B cell (primary cell): ENCODE data around the gene THOC7. TPM values are rescaled to one million over a fixed set of nuclear protein-coding genes. Genes with fewer than 3 reads are reported as not detected.

ENCODE experiments used
- ATAC-seq: fragments of 200-7000 bp; cut with Tn5 transposase; one replicate; pipeline ENCODE4 v1.10.0; 2021; ENCODE audit warnings: low read depth, mild to moderate bottlenecking, moderate number of reproducible peaks, moderate library complexity
- CTCF ChIA-PET: fragments of 350-600 bp; sonication (Branson Sonifier 250); formaldehyde crosslinking; loops from one replicate; lab custom pipeline; 2021; ENCODE audit warnings: antibody characterized with exemption, inconsistent platforms; lab: Charles Lee
- POLR2A ChIA-PET: fragments of 350-600 bp; sonication (Branson Sonifier 250); formaldehyde crosslinking; loops from one replicate; lab custom pipeline; 2021; ENCODE audit warnings: antibody characterized with exemption; lab: Charles Lee
- DNase-seq: peaks from one replicate; pipeline ENCODE4 v3.0.0; 2013
- H2AFZ ChIP-seq: 2 replicates; pipeline ENCODE4 v1.6.1; 2012; ENCODE audit warnings: mild to moderate bottlenecking, low read depth, low read length; ENCODE audit not compliant: insufficient read depth, poor library complexity, severe bottlenecking
- H3K27ac ChIP-seq, 2 donors: 1 replicate in 1 of 2; 2 replicates in 1 of 2; pipeline ENCODE4 v1.5.1; 2012 to 2013; ENCODE audit warnings: low read length in 2 of 2, mild to moderate bottlenecking in 2 of 2, moderate library complexity in 1 of 2
- H3K27me3 ChIP-seq, 4 experiments: fragments of 200-600 bp in 1 of 4; sonication (generic) in 1 of 4; replicated peaks in 1 of 4; 1 replicate in 2 of 4; 2 replicates in 2 of 4; pipeline versions ENCODE4 v1.6.1 to v1.7.0; 2013 to 2016; ENCODE audit warnings: low read length in 3 of 4, mild to moderate bottlenecking in 2 of 4, mixed read lengths in 1 of 4, moderate library complexity in 1 of 4; ENCODE audit not compliant: insufficient read depth in 4 of 4, control insufficient read depth in 3 of 4; ENCODE audit errors: control extremely low read depth in 1 of 4
- H3K36me3 ChIP-seq, 2 experiments: replicated peaks in 1 of 2; 1 replicate in 1 of 2; 2 replicates in 1 of 2; pipeline versions ENCODE4 v1.6.1 to v1.7.1; 2013; ENCODE audit warnings: low read length in 1 of 2; ENCODE audit not compliant: insufficient read depth in 2 of 2, control insufficient read depth in 1 of 2; ENCODE audit errors: control extremely low read depth in 1 of 2, extremely low read depth in 1 of 2
- H3K4me1 ChIP-seq, 2 donors: fragments of 200-600 bp in 1 of 2; sonication (generic) in 1 of 2; 1 replicate in 1 of 2; 2 replicates in 1 of 2; pipeline versions ENCODE4 v1.5.1 to v1.6.1; 2013 to 2017; ENCODE audit warnings: low read length in 2 of 2; ENCODE audit not compliant: control insufficient read depth in 2 of 2, insufficient read depth in 2 of 2
- H3K4me2 ChIP-seq: replicated peaks from 2 replicates; pipeline ENCODE3; 2012; ENCODE audit warnings: mild to moderate bottlenecking, low read depth, low read length; ENCODE audit not compliant: poor library complexity, severe bottlenecking
- H3K4me3 ChIP-seq, 5 experiments: fragments of 200-600 bp in 1 of 5; sonication (generic) in 1 of 5; 1 replicate in 3 of 5; 2 replicates in 2 of 5; pipeline versions ENCODE4 v1.5.1 to v1.7.0; 2011 to 2016; ENCODE audit warnings: low read length in 4 of 5, mild to moderate bottlenecking in 4 of 5, low read depth in 2 of 5, control low read depth in 1 of 5, moderate library complexity in 1 of 5; ENCODE audit not compliant: insufficient read depth in 1 of 5; ENCODE audit errors: control extremely low read depth in 1 of 5, extremely low read depth in 1 of 5
- H3K79me2 ChIP-seq: fragments of 200-600 bp; sonication (generic); one replicate; pipeline ENCODE4 v1.6.0; 2016; ENCODE audit warnings: low read length; ENCODE audit not compliant: control insufficient read depth, insufficient read depth
- H3K9ac ChIP-seq: fragments of 200-600 bp; sonication (generic); 2 replicates; pipeline ENCODE4 v1.6.1; 2017; ENCODE audit warnings: mild to moderate bottlenecking, low read length, moderate library complexity
- H3K9me3 ChIP-seq, 3 donors: one replicate each; pipeline versions ENCODE4 v1.6.1 to v1.7.1; 2013; ENCODE audit warnings: low read length in 2 of 3; ENCODE audit not compliant: control insufficient read depth in 2 of 3, insufficient read depth in 1 of 3; ENCODE audit errors: control extremely low read depth in 1 of 3
- H4K20me1 ChIP-seq: 2 replicates; pipeline ENCODE4 v1.6.0; 2012; ENCODE audit warnings: mild to moderate bottlenecking, low read length; ENCODE audit not compliant: insufficient read depth, control insufficient read depth, poor library complexity, severe bottlenecking
- H3K27ac Mint-ChIP-seq: one replicate; pipeline ENCODE4 v1.8.0; 2021; ENCODE audit warnings: mixed read lengths
- H3K27me3 Mint-ChIP-seq: one replicate; pipeline ENCODE4 v1.8.0; 2021; ENCODE audit warnings: mixed read lengths
- H3K4me1 Mint-ChIP-seq: one replicate; pipeline ENCODE4 v1.8.0; 2021; ENCODE audit warnings: mixed read lengths
- H3K4me3 Mint-ChIP-seq: one replicate; pipeline ENCODE4 v1.8.0; 2021; ENCODE audit warnings: mixed read lengths
- H3K9me3 Mint-ChIP-seq: one replicate; pipeline ENCODE4 v1.8.0; 2022; ENCODE audit warnings: mixed read lengths; ENCODE audit not compliant: insufficient read depth
- CTCF ChIP-seq: fragments of 200-600 bp; IDR thresholded peaks from one replicate; pipeline ENCODE4 v1.8.0; 2022; ENCODE audit warnings: antibody characterized with exemption, mild to moderate bottlenecking
- EZH2 ChIP-seq: IDR thresholded peaks from 2 replicates; pipeline ENCODE4 v1.6.1; 2012; ENCODE audit warnings: borderline replicate concordance, low read depth, mild to moderate bottlenecking, moderate library complexity, low read length; ENCODE audit not compliant: insufficient read depth, poor library complexity, severe bottlenecking
- WGBS: methylation state at CpG from one replicate; pipeline ENCODE4 v1.1.5; 2013; ENCODE audit warnings: missing lambda C conversion rate; ENCODE audit not compliant: insufficient coverage; 5-methylcytosine and 5-hydroxymethylcytosine counted together
- intact Hi-C: fragments of 100-400 bp; cut with micrococcal nuclease; formaldehyde crosslinking; loops from one replicate; pipeline ENCODE4 v1.10.0; 2022
- polyA minus RNA-seq: library from RNA; depleted of rRNA, polyadenylated mRNA; stranded (reverse); fragments of >200 nt; gene quantifications from 2 replicates; pipeline ENCODE4 v1.2.3, GENCODE V29; 2012
- polyA plus RNA-seq: library from polyadenylated mRNA; depleted of rRNA; stranded (reverse); fragments of >200 nt; gene quantifications from 2 replicates; pipeline ENCODE4 v1.2.3, GENCODE V29; 2012
- total RNA-seq, 2 donors: library from RNA; stranded (reverse); fragments of 120-200 nt in 1 of 2; gene quantifications; 1 replicate in 1 of 2; 2 replicates in 1 of 2; pipeline versions ENCODE4 v1.2.3 to v1.2.4, GENCODE V29; 2013 to 2022

Gene THOC7
- total RNA-seq, result 30.5 and 31.5 TPM in 2 replicates
- 47.9 TPM for total RNA-seq (2013)
- polyA plus RNA-seq, result 17.5 and 18.0 TPM in 2 replicates
- 6.8 and 10.5 TPM in 2 replicates for polyA minus RNA-seq

- Mint-ChIP-seq H3K9me3 (no peaks in the 10 kb centered on the region), H3K4me1 (peaks cover 55% of the 10 kb centered on the region), H3K27ac (peak within 1 kb of the TSS; percentile 97), H3K4me3 (peak within 1 kb of the TSS; percentile 97), H3K27me3 (no peaks in the 10 kb centered on the region)
- Histone ChIP-seq H4K20me1 (no peaks in the 10 kb centered on the region), H3K9me3 (no peaks in the 10 kb centered on the region), H3K27ac (peak within 1 kb of the TSS; percentile 64 to 88), H2AFZ (peak within 1 kb of the TSS; percentile 95), H3K9ac (peak within 1 kb of the TSS; percentile 95), H3K36me3 (peaks cover 0 to 6% of the 10 kb centered on the region in 2 experiments), H3K4me1 (peaks cover 16 to 19% of the 10 kb centered on the region in 2 donors), H3K4me3 (peak within 1 kb of the TSS; percentile 58 to 96 (median 84)), H3K4me2 (peak within 1 kb of the TSS; percentile 99), H3K79me2 (peaks cover 51% of the 10 kb centered on the region), H3K27me3 (no peaks in the 10 kb centered on the region)
- TF ChIP-seq EZH2 (no peak), CTCF (no peak)
- DNase-seq (peak; percentile 87), ATAC-seq (peak; percentile 77)
- ChIA-PET CTCF (interaction anchor here (0.6 to 1.2 kb wide), 4 partner anchors 31 to 65 kb away, joined by 3 to 6 read pairs (median 4); partner anchors contain the start of gene SCAANT1), POLR2A (interaction anchor here (1.1 kb wide), 1 partner anchor 49 kb away, joined by 6 read pairs; the partner anchor contains the start of gene SCAANT1)
- WGBS, result under 1% methylated on average over 98 of the region's 98 CpGs
- intact Hi-C loops, result loop anchor here (1.0 to 2.0 kb wide), 3 partner anchors 48 to 159 kb away; partner anchors contain the start of gene PSMD6
These were observed at the start of gene THOC7, which contains the start of gene ATXN7 for GRCh38 chr3:63863150-63864007. Gene THOC7, minus strand, starts transcription at chr3:63863805. Its CDS starts 15 bp downstream, at chr3:63863790. Gene ATXN7, plus strand, starts transcription at chr3:63863867. Its CDS starts 48,732 bp downstream, at chr3:63912599.
